Astrocyte of the cerebellum (primary cell): ENCODE measurements around the gene FMO3.

Experiments used
- DNase-seq: peaks from one replicate; pipeline ENCODE4 v3.0.0-alpha.2; 2011; ENCODE audit warnings: low read depth
- H3K4me3 ChIP-seq: 2 replicates; pipeline ENCODE4 v1.5.1; 2011; ENCODE audit warnings: mild to moderate bottlenecking, low read depth, low read length, moderate library complexity
- CTCF ChIP-seq: IDR thresholded peaks from 2 replicates; pipeline ENCODE4 v1.5.1; 2012; ENCODE audit warnings: low read length, low read depth, moderate library complexity, mild to moderate bottlenecking; ENCODE audit errors: missing control alignments
- in situ Hi-C: cut with HindIII; loops from 2 replicates; pipeline ENCODE4 v1.10.0; 2017; ENCODE audit warnings: low sequenced_read_pairs

FMO3 gene

GRCh38 chr1:171090604-171091003 is at the start of gene FMO3:
Gene FMO3 (plus strand): TSS chr1:171090905. CDS start chr1:171092659, 1,754 bp downstream.
- no peak within 1 kb of the TSS for H3K4me3 ChIP-seq
- in situ Hi-C loops: no loop called here
- TF ChIP-seq CTCF: no peak
- no peak for DNase-seq

GRCh38 chr1:171048014-171048413 is 42.7 kb upstream of the FMO3 start:
- in situ Hi-C loops: no loop called here
- no peak for TF ChIP-seq CTCF
- H3K4me3 ChIP-seq: no peak overlapping the region
- DNase-seq: no peak

- no peak overlapping the region for H3K4me3 ChIP-seq
- in situ Hi-C loops: no loop called here
- DNase-seq: no peak
- no peak for TF ChIP-seq CTCF
These were observed 37.7 kb upstream of the FMO3 start for GRCh38 chr1:171052977-171053376.

GRCh38 chr1:171055966-171056643 is 34.6 kb upstream of the FMO3 start:
- in situ Hi-C loops: no loop called here
- TF ChIP-seq CTCF: no peak
- no peak for DNase-seq
- no peak overlapping the region for H3K4me3 ChIP-seq

- DNase-seq: no peak
- no peak for TF ChIP-seq CTCF
- in situ Hi-C loops: no loop called here
- no peak overlapping the region for H3K4me3 ChIP-seq
These were observed 29.1 kb upstream of the FMO3 start for GRCh38 chr1:171061425-171062143.

- in situ Hi-C loops: no loop called here
- no peak for TF ChIP-seq CTCF
- no peak for DNase-seq
- no peak overlapping the region for H3K4me3 ChIP-seq
These were observed 27.8 kb upstream of the FMO3 start for GRCh38 chr1:171062902-171063301.
